SJSA1 (cell line): ENCODE data around the gene GTF2A2. TPM values are rescaled to one million over a fixed set of nuclear protein-coding genes. Genes with fewer than 3 reads are reported as not detected.

ENCODE experiments used
- DNase-seq, 2 experiments: peaks; one replicate each; pipeline ENCODE4 v3.0.0-alpha.2; 2015 to 2020; ENCODE audit warnings: low spot score in 2 of 2, low read depth in 1 of 2
- H3K27ac ChIP-seq: fragments of 250-450 bp; sonication (Bioruptor Pico); 2 replicates; pipeline ENCODE4 v1.5.1; 2020; ENCODE audit warnings: mild to moderate bottlenecking, moderate library complexity
- H3K27me3 ChIP-seq: fragments of 250-450 bp; sonication (Bioruptor Pico); replicated peaks from 2 replicates; pipeline ENCODE4 v1.5.1; 2020; ENCODE audit warnings: mild to moderate bottlenecking, moderate library complexity
- H3K36me3 ChIP-seq: fragments of 250-450 bp; sonication (Bioruptor Pico); 2 replicates; pipeline ENCODE4 v1.5.1; 2020; ENCODE audit warnings: mild to moderate bottlenecking
- H3K4me1 ChIP-seq: fragments of 250-450 bp; sonication (Bioruptor Pico); replicated peaks from 2 replicates; pipeline ENCODE4 v1.6.1; 2021; ENCODE audit warnings: mild to moderate bottlenecking
- H3K4me3 ChIP-seq: fragments of 250-450 bp; sonication (Bioruptor Pico); 2 replicates; pipeline ENCODE4 v1.5.1; 2020; ENCODE audit warnings: mild to moderate bottlenecking
- H3K9me3 ChIP-seq: fragments of 250-450 bp; sonication (Bioruptor Pico); replicated peaks from 2 replicates; pipeline ENCODE4 v1.5.1; 2020; ENCODE audit warnings: mild to moderate bottlenecking
- total RNA-seq: library from RNA; depleted of rRNA; stranded (reverse); fragments of >200 nt; shearing (Covaris generic); gene quantifications from 2 replicates; pipeline ENCODE4 v1.2.3, GENCODE V29; 2014

The GTF2A2 gene
- total RNA-seq, 1 experiment from 2014 or later = 111 TPM

DNA sequence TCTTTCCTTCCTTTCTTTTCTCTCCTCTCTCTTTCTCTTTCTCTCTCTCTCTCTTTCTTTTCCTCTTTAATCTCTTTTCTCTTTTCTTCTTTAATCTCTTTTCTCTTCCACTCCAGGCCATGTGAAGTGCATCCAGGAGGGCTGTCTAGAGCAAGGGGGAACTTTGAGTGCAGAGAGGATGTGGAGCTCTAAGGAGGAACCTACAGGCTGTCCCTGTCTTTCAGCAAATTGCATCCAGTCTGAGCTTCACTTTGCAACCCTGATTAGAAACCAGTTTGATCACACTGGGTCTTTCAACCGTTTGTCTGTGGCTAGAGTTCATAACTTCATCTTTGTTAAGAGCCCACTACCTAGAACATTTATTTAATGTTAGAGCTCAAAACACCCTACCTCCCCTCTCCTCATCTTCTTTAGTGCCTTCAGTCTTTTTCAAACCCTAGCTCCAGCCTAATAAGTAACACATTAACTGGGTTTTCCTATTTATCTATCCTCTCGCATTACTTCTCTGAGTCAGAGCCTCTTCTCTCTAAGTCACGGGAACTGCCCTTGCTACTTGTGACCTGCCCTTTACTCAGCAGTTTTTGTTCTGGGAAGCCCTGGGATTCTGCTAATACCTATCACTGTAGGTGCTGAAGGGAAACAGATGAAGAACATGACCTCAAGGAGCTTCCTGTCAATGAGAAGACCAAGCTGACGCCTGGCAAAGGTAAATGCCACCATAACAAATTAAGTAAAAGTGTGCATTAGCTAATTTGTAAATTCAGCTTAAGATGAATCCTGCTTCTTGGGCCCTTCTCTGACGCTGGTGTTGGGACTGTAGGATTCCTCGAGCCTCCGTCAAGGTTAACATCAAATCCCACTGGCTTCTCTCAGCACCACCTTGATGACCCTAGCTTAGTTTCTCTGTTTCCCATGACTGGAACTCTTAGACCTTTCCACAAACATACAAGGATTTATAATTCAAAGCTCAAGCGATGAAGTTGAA is 45.7 kb downstream of the GTF2A2 start, which contains the start of gene GCNT3:
Gene GCNT3 (plus strand): TSS at position 508 of the 985 bp plus-strand sequence. CDS start 6,456 bp downstream, outside the sequence.
- no peak for DNase-seq
- no peaks in the 10 kb centered on the region for H3K36me3 ChIP-seq
- H3K27me3 ChIP-seq = peaks cover 6% of the 10 kb centered on the region; the same call in 1 of the 2 replicates
- no peak within 1 kb of the TSS for H3K27ac ChIP-seq
- H3K4me1 ChIP-seq = no peaks in the 10 kb centered on the region
- H3K4me3 ChIP-seq = no peak within 1 kb of the TSS
- no peaks in the 10 kb centered on the region; the same call in 1 of the 2 replicates for H3K9me3 ChIP-seq

DNA sequence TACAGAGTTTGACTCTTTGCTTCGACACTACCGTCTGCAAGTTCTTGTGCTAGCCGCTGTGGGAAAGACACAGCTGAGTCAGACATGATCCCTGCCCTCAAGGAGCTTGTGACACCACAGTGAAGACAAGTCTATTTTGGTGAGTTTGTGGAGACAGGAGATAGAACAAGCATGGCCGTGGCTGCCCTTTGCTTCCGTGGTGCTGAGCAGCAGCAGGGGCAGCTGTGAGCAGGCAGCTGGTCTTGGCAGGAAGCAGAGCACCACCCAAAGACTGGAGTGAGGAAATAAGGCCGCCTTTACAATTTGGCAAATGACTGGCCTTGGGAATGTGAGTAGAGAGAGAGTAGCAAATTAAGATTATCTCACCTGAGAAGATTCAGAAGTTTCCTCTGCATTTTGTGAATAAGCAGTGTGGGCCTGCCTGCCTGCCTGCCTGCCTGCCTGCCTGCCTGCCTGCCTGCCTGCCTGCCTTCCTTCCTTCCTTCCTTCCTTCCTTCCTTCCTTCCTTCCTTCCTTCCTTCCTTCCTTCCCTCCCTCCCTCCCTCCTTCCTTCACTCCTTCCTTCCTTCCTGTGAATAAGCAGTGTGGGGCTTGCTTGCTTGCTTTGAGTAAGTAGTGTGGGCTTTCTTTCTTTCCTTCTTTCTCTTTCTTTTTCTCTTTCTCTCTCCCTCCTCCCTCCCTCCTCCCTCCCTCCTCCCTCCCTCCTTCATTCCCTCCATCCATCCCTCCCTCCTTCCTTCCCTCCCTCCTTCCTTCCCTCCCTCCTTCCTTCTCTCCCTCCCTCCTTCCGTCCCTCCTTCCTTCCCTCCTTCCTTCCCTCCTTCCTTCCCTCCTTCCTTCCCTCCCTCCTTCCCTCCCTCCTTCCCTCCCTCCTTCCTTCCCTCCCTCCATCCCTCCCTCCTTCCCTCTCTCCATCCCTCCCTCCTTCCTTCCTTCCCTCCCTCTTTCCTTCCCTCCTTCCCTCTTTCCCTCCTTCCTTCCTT is 47.3 kb downstream of the GTF2A2 start:
- Histone ChIP-seq H3K27me3 (no peaks in the 10 kb centered on the region), H3K4me1 (no peaks in the 10 kb centered on the region), H3K36me3 (no peaks in the 10 kb centered on the region), H3K27ac (no peak overlapping the region), H3K4me3 (no peak overlapping the region), H3K9me3 (peaks cover 2% of the 10 kb centered on the region; the same call in 1 of the 2 replicates)
- no peak for DNase-seq

DNA sequence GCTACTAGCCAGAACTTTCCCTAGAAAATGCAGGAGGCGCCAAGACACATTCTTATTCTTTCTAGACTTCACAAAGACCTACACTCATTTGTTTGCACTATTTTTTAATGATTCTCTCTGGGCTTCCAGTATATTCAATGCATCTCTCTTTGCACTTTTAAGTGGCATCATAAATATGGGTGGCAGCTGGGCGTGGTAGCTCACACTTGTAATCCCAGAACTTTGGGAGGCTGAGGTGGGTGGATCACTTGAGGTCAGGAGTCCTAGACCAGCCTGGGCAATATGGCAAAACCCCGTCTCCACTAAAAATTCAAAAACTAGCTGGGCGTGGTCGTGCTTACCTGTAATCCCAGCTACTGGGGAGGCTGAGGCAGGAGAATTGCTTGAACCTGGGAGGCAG is 51.3 kb downstream of the GTF2A2 start:
- peaks cover 8% of the 10 kb centered on the region; the same call in 1 of the 2 replicates for H3K9me3 ChIP-seq
- H3K4me1 ChIP-seq = no peaks in the 10 kb centered on the region
- no peaks in the 10 kb centered on the region for H3K27me3 ChIP-seq
- H3K4me3 ChIP-seq = no peak overlapping the region
- no peak overlapping the region for H3K27ac ChIP-seq
- no peaks in the 10 kb centered on the region for H3K36me3 ChIP-seq
- DNase-seq = no peak

DNA sequence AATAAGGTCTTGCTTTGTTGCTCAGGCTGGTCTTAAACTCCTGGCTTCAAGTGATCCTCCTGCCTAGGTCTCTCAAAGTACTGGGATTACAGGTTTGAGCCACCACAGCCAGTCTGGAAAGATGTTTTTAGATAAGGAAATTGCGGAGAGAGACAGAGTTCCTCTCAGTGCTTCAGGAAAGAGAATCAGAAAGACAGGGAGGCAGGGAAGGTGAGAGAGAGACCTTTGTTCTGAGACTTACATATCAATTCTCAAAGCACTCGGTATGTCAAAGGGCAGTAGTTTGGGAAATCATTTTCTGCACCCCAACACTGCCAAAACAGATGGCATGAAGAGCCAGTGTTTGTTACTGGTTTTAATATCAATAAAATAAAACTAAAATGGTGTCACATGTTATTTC is 58.9 kb downstream of the GTF2A2 start:
- H3K27me3 ChIP-seq = no peaks in the 10 kb centered on the region
- no peak for DNase-seq
- H3K4me3 ChIP-seq = no peak overlapping the region
- no peaks in the 10 kb centered on the region for H3K9me3 ChIP-seq
- H3K36me3 ChIP-seq = no peaks in the 10 kb centered on the region
- H3K4me1 ChIP-seq = no peaks in the 10 kb centered on the region
- H3K27ac ChIP-seq = no peak overlapping the region

DNA sequence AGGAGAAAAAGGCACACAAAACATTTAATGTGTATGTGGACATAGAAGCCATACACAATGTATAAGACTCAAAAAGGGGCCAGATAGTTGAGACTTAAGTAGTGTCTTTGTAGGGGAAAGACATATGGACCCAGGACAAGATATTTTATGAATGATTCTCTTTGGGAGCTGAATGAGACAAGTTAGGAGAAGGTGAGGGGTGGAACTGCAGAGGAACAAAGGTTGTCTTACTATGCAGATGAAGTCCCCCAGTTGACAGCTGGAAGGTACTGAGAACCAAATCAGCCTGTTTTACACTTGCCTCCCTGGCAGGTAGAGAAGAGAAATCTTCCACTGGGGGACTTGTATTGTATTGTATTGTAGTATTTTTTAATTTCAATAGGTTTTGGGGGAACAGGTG is 60.7 kb downstream of the GTF2A2 start:
- no peaks in the 10 kb centered on the region; the same call in 1 of the 2 replicates for H3K4me1 ChIP-seq
- H3K9me3 ChIP-seq = no peaks in the 10 kb centered on the region
- H3K4me3 ChIP-seq = no peak overlapping the region
- H3K27me3 ChIP-seq = 0 out of 2 replicates have a peak, but pooled peaks cover 2% of the 10 kb centered on the region
- H3K27ac ChIP-seq = no peak overlapping the region
- DNase-seq = no peak
- H3K36me3 ChIP-seq = no peaks in the 10 kb centered on the region

DNA sequence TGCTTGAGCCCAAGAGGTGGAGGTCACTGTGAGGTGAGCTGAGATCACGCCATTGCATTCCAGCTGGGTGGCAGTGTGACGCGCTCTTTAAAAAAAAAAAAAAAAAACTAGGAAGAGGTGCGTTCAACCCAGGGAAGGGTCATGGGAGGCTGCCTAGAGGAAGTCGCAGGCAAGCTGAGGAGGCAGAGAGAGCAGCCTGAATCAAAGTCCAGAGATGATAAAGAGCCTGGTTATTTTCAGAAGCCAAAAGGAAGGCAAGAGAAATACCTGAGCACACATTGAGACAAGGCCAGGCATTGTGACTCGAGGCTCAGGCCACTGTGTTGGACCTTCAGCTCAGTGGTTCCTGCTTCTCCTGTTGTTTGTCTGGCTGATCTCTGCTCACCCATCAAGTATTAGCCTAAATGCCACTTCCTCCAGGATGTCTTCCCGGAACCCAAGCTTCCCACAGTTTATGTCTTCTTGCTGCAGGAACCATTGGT is 61.8 kb downstream of the GTF2A2 start:
- no peak overlapping the region for H3K4me3 ChIP-seq
- no peaks in the 10 kb centered on the region; the same call in 1 of the 2 replicates for H3K4me1 ChIP-seq
- 0 out of 2 replicates have a peak, but pooled peaks cover 4% of the 10 kb centered on the region for H3K27me3 ChIP-seq
- H3K27ac ChIP-seq = no peak overlapping the region
- no peak for DNase-seq
- no peaks in the 10 kb centered on the region for H3K9me3 ChIP-seq
- H3K36me3 ChIP-seq = no peaks in the 10 kb centered on the region

DNA sequence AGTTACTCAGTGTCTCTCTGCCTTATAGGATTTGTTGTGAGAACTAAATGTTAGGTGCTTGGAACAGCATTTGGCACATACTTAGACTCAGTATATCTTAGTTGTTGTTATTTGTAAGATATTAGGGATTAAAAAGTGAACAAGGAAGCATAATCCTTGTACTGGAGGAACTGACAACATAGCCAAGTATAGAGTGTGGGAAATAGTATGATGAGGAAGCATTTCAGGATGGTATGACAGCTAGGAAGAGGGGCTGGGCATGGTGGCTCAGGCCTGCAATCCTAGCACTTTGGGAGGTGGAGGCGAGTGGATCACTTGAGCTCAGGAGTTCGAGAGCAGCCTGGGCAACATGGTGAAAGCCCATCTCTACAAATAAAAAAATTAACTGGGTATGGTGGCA is 62.3 kb downstream of the GTF2A2 start:
- no peaks in the 10 kb centered on the region; the same call in 1 of the 2 replicates for H3K4me1 ChIP-seq
- no peaks in the 10 kb centered on the region for H3K36me3 ChIP-seq
- H3K27me3 ChIP-seq = 0 out of 2 replicates have a peak, but pooled peaks cover 4% of the 10 kb centered on the region
- H3K4me3 ChIP-seq = no peak overlapping the region
- H3K27ac ChIP-seq = no peak overlapping the region
- H3K9me3 ChIP-seq = no peaks in the 10 kb centered on the region
- DNase-seq = no peak

DNA sequence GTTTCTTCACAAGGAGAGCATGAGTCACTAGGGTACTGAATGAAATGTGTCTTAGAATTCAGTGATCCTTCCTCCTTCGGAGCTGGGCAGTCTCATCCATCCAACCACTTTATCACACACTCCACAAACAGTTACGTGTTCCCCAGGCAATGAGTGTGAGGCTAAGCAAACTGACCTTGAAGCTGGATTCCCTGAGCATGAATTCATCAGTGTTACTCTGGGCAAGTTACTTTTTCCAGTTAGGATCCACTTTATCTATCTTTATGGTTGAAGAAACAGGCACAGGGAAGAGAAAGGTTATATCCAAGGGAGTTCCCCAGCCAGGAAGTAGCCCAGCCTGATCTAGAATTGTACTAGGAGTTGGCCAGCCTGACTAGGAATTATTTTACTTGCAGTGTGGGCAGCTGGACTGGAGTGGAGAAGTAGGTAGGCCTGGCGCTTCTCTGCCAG is 62.8 kb downstream of the GTF2A2 start:
- H3K9me3 ChIP-seq = no peaks in the 10 kb centered on the region
- no peak overlapping the region for H3K4me3 ChIP-seq
- H3K27me3 ChIP-seq = 0 out of 2 replicates have a peak, but pooled peaks cover 4% of the 10 kb centered on the region
- DNase-seq = no peak
- no peaks in the 10 kb centered on the region for H3K36me3 ChIP-seq
- no peak overlapping the region for H3K27ac ChIP-seq
- H3K4me1 ChIP-seq = no peaks in the 10 kb centered on the region; the same call in 1 of the 2 replicates

DNA sequence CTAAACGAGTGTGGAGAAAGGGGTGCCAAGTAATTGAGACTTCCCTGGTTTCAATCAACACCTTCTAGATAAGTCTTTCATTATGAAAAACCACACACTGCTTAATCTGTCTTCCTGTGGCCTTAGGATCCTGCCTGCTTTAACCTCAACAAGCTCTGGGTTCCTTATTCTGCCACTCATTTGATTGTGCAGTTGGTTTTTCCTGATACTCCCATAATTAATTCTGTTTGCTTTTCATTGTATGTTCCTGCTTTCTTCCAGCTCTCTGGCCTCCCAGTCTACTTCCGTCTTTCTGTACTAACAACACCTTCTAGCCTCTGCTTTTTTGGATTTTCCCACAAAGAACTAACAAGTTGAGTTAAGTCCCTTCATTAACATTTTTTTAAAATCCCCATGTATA is 66.0 kb downstream of the GTF2A2 start:
- no peak for DNase-seq
- Histone ChIP-seq H3K9me3 (no peaks in the 10 kb centered on the region), H3K27me3 (0 out of 2 replicates have a peak, but pooled peaks cover 4% of the 10 kb centered on the region), H3K27ac (no peak overlapping the region), H3K36me3 (no peaks in the 10 kb centered on the region), H3K4me1 (no peaks in the 10 kb centered on the region; the same call in 1 of the 2 replicates), H3K4me3 (no peak overlapping the region)

DNA sequence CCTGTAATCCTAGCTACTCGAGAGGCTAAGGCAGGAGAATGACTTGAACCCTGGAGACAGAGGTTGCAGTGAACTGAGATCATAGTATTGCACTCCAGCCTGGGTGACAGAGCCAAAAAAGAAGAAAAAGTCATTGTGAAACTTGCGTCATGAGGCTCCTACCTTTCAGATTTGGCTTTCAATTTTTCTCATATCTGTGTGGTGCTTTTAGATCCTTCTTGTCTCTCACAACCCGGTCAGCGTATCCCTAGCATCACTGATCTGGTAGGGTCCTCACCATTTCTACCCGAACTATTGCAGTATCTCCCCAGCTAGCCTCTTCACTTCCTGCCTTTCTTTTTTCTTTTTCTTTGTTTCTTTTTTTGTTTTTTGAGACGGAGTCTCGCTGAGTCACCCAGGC is 67.3 kb downstream of the GTF2A2 start:
- Histone ChIP-seq H3K4me3 (no peak overlapping the region), H3K36me3 (no peaks in the 10 kb centered on the region), H3K27ac (no peak overlapping the region), H3K27me3 (0 out of 2 replicates have a peak, but pooled peaks cover 4% of the 10 kb centered on the region), H3K9me3 (no peaks in the 10 kb centered on the region), H3K4me1 (no peaks in the 10 kb centered on the region; the same call in 1 of the 2 replicates)
- DNase-seq = no peak
